Measurements from ENCODE around the gene TH.

DNA sequence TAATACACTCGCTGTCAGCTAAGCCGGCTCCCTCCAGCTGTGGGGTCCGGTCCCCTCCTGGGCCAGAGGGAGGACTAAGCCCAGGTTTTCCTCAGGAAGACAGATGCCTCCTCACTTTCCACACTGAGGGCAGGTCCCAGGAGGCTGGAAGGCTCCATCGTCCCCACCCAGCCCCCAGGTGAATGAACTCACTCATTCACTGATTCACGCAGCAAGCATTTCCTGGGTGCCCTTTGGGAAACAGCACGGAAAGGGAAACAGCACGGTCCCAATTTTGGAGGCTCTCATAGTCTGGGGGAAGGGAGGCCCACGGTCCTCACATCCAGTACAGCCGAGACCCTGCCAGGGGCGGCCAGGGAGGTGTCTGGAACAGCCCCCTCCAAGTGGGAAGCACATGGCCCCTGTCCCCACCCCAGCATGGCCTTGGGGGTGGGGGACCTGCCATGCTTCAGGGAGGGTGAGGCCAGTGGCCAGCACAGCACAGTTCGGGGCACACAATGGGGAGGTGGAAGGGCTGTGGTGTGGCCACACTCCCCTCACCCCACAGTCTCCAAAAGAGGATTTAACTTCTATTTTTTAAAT lies 9.3 kb upstream of the TH start:
- TF ChIP-seq CTCF (IDR thresholded peaks at IDR 0.05) = no peak
- no peak for TF ChIP-seq POLR2A (IDR thresholded peaks at IDR 0.05)
